Inferior parietal cortex (tissue), 1 donor: Measurements from ENCODE around the gene PIM3.
"Not testable (repeated sequence)": the region's sequence is repeated elsewhere in the genome, so short reads cannot be mapped to it uniquely, and the experiment has no call there.

ENCODE experiments used
- DNase-seq: peaks from one replicate; pipeline ENCODE4 v3.0.0-alpha.2; 2016; ENCODE audit errors: extremely low spot score

The PIM3 gene

GRCh38 chr22:49983148-49984042 lies 22.8 kb downstream of the PIM3 start:
- DNase-seq: no peak

GRCh38 chr22:49986325-49986724 lies 25.8 kb downstream of the PIM3 start:
- DNase-seq: no peak

GRCh38 chr22:49989826-49990225 lies 29.3 kb downstream of the PIM3 start:
- not testable (repeated sequence) for DNase-seq

GRCh38 chr22:49991167-49991566 lies 30.6 kb downstream of the PIM3 start:
- DNase-seq: no peak

GRCh38 chr22:49991907-49992533 lies 31.4 kb downstream of the PIM3 start:
- no peak for DNase-seq

GRCh38 chr22:49992921-49993648 lies 32.5 kb downstream of the PIM3 start:
- DNase-seq: peak; percentile 78

- DNase-seq: no peak
These were observed 33.2 kb downstream of the PIM3 start for GRCh38 chr22:49993649-49994360.

- DNase-seq: no peak
These were observed 33.9 kb downstream of the PIM3 start for GRCh38 chr22:49994361-49995040.

- no peak for DNase-seq
These were observed 34.4 kb downstream of the PIM3 start for GRCh38 chr22:49995041-49995360.

GRCh38 chr22:49995361-49996118 lies 35.0 kb downstream of the PIM3 start:
- no peak for DNase-seq

- no peak for DNase-seq
These were observed 35.5 kb downstream of the PIM3 start for GRCh38 chr22:49996119-49996517.

- no peak for DNase-seq
These were observed 36.1 kb downstream of the PIM3 start for GRCh38 chr22:49996518-49997250.

- no peak for DNase-seq
These were observed 36.7 kb downstream of the PIM3 start for GRCh38 chr22:49997251-49997599.

- no peak for DNase-seq
These were observed 37.6 kb downstream of the PIM3 start for GRCh38 chr22:49997932-49998717.

GRCh38 chr22:49998718-49999062 lies 38.1 kb downstream of the PIM3 start:
- DNase-seq: no peak

- DNase-seq: no peak
These were observed 38.7 kb downstream of the PIM3 start for GRCh38 chr22:49999063-49999945.

GRCh38 chr22:49999946-50000586 lies 39.5 kb downstream of the PIM3 start:
- DNase-seq: no peak
